ES-I3 (cell line): ENCODE results near the gene FOSB.
"Not testable (repeated sequence)": the region's sequence is repeated elsewhere in the genome, so short reads cannot be mapped to it uniquely, and the experiment has no call there.

Source experiments
- H3K36me3 ChIP-seq: 2 replicates; pipeline ENCODE4 v1.6.1; 2013; ENCODE audit warnings: mild to moderate bottlenecking, low read length, control low read depth, moderate library complexity; ENCODE audit not compliant: insufficient read depth
- H3K4me1 ChIP-seq: 2 replicates; pipeline ENCODE4 v1.6.1; 2013; ENCODE audit warnings: mild to moderate bottlenecking, control low read depth, low read length; ENCODE audit not compliant: insufficient read depth
- H3K9ac ChIP-seq: 2 replicates; pipeline ENCODE4 v1.6.1; 2013; ENCODE audit warnings: low read depth, mild to moderate bottlenecking, low read length, moderate library complexity
- H3K9me3 ChIP-seq: 2 replicates; pipeline ENCODE4 v1.6.1; 2013; ENCODE audit warnings: mild to moderate bottlenecking, low read length, moderate library complexity; ENCODE audit not compliant: control insufficient read depth, insufficient read depth

FOSB gene

GRCh38 chr19:45467456-45468158 is at the start of gene FOSB:
FOSB (plus strand) TSS chr19:45467996; CDS start chr19:45468587, 591 bp downstream.
- H3K36me3 ChIP-seq, result no peaks in the 10 kb centered on the region
- peaks cover 13% of the 10 kb centered on the region; the same call in 1 of the 2 replicates for H3K4me1 ChIP-seq
- no peaks in the 10 kb centered on the region for H3K9me3 ChIP-seq
- peak within 1 kb of the TSS; percentile 79 for H3K9ac ChIP-seq

- Histone ChIP-seq H3K9ac (no peak overlapping the region), H3K9me3 (no peaks in the 10 kb centered on the region), H3K36me3 (peaks cover 20% of the 10 kb centered on the region), H3K4me1 (no peaks in the 10 kb centered on the region; the same call in 1 of the 2 replicates)
Observed at GRCh38 chr19:45418802-45419201, 49.0 kb upstream of the FOSB start.

- Histone ChIP-seq H3K36me3 (peaks cover 19% of the 10 kb centered on the region; the same call in 1 of the 2 replicates), H3K9ac (no peak overlapping the region), H3K4me1 (no peaks in the 10 kb centered on the region; the same call in 1 of the 2 replicates), H3K9me3 (no peaks in the 10 kb centered on the region)
Observed at GRCh38 chr19:45419396-45419795, 48.4 kb upstream of the FOSB start.

- H3K4me1 ChIP-seq, result no peaks in the 10 kb centered on the region; the same call in 1 of the 2 replicates
- H3K9ac ChIP-seq, result no peak overlapping the region
- H3K9me3 ChIP-seq, result no peaks in the 10 kb centered on the region
- peaks cover 19% of the 10 kb centered on the region; the same call in 1 of the 2 replicates for H3K36me3 ChIP-seq
Observed at GRCh38 chr19:45419895-45420294, 47.9 kb upstream of the FOSB start.

- Histone ChIP-seq H3K36me3 (peaks cover 19% of the 10 kb centered on the region; the same call in 1 of the 2 replicates), H3K9ac (no peak overlapping the region)
Observed at GRCh38 chr19:45420356-45420755, 47.4 kb upstream of the FOSB start.

GRCh38 chr19:45420871-45421270 is 46.9 kb upstream of the FOSB start:
- peaks cover 4% of the 10 kb centered on the region; the same call in 1 of the 2 replicates for H3K4me1 ChIP-seq
- no peaks in the 10 kb centered on the region for H3K9me3 ChIP-seq
- H3K9ac ChIP-seq, result no peak overlapping the region
- peaks cover 19% of the 10 kb centered on the region; the same call in 1 of the 2 replicates for H3K36me3 ChIP-seq

More at GRCh38 chr19:45420356-45420755, 47.4 kb upstream of the FOSB start:
- Histone ChIP-seq H3K9me3 (no peaks in the 10 kb centered on the region), H3K4me1 (no peaks in the 10 kb centered on the region; the same call in 1 of the 2 replicates)

GRCh38 chr19:45421947-45422498 is 45.8 kb upstream of the FOSB start:
- H3K4me1 ChIP-seq, result peaks cover 4% of the 10 kb centered on the region; the same call in 1 of the 2 replicates
- no peak overlapping the region for H3K9ac ChIP-seq
- peaks cover 16% of the 10 kb centered on the region; the same call in 1 of the 2 replicates for H3K36me3 ChIP-seq

GRCh38 chr19:45423033-45423588 is 44.7 kb upstream of the FOSB start:
- Histone ChIP-seq H3K36me3 (peaks cover 12% of the 10 kb centered on the region; the same call in 1 of the 2 replicates), H3K4me1 (peaks cover 4% of the 10 kb centered on the region; the same call in 1 of the 2 replicates), H3K9ac (peak overlapping the region; percentile 76), H3K9me3 (no peaks in the 10 kb centered on the region)

More at GRCh38 chr19:45421947-45422498, 45.8 kb upstream of the FOSB start:
- no peaks in the 10 kb centered on the region for H3K9me3 ChIP-seq

GRCh38 chr19:45423589-45424190 is 44.1 kb upstream of the FOSB start, which contains the start of gene ERCC1:
ERCC1 (minus strand) TSS chr19:45423917; CDS start chr19:45423374, 543 bp downstream.
- peak within 1 kb of the TSS; percentile 89 for H3K9ac ChIP-seq
- no peaks in the 10 kb centered on the region for H3K9me3 ChIP-seq
- peaks cover 12% of the 10 kb centered on the region; the same call in 1 of the 2 replicates for H3K36me3 ChIP-seq
- H3K4me1 ChIP-seq, result peaks cover 4% of the 10 kb centered on the region; the same call in 1 of the 2 replicates

GRCh38 chr19:45424191-45425058 is 43.4 kb upstream of the FOSB start:
- H3K4me1 ChIP-seq, result peaks cover 4% of the 10 kb centered on the region; the same call in 1 of the 2 replicates
- H3K9me3 ChIP-seq, result no peaks in the 10 kb centered on the region
- H3K36me3 ChIP-seq, result peaks cover 6% of the 10 kb centered on the region; the same call in 1 of the 2 replicates
- peak overlapping the region; percentile 89 for H3K9ac ChIP-seq

- H3K36me3 ChIP-seq, result no peaks in the 10 kb centered on the region
- no peaks in the 10 kb centered on the region for H3K9me3 ChIP-seq
- 0 out of 2 replicates have a peak, but pooled peaks cover 4% of the 10 kb centered on the region for H3K4me1 ChIP-seq
- peak overlapping the region; percentile 81 for H3K9ac ChIP-seq
Observed at GRCh38 chr19:45428384-45429231, 39.2 kb upstream of the FOSB start.

GRCh38 chr19:45429896-45430295 is 37.9 kb upstream of the FOSB start:
- not testable (repeated sequence) for H3K9me3 ChIP-seq, H3K9ac ChIP-seq, H3K36me3 ChIP-seq, H3K4me1 ChIP-seq

GRCh38 chr19:45431008-45431407 is 36.8 kb upstream of the FOSB start:
- not testable (repeated sequence) for H3K36me3 ChIP-seq, H3K9ac ChIP-seq, H3K9me3 ChIP-seq, H3K4me1 ChIP-seq
